HL-60 (cell line): ENCODE data around the gene SLC7A1.

ENCODE experiments used
- GABPA ChIP-seq: IDR thresholded peaks from 2 replicates; pipeline ENCODE4 v1.6.1; 2012; ENCODE audit warnings: low read depth
- POLR2AphosphoS5 ChIP-seq: IDR thresholded peaks from 2 replicates; pipeline ENCODE4 v1.6.1; 2012; ENCODE audit warnings: low read depth
- TF ChIP-seq, protein P1 (sequence below): IDR thresholded peaks from one replicate; pipeline ENCODE4 v1.5.1; 2011; ENCODE audit warnings: low read length, control low read depth, inconsistent platforms; ENCODE audit not compliant: insufficient read depth
- TF ChIP-seq, protein P2 (sequence below): IDR thresholded peaks from 2 replicates; pipeline ENCODE4 v1.6.1; 2012; ENCODE audit warnings: low read depth; ENCODE audit not compliant: insufficient replicate concordance

- TF ChIP-seq, protein P1, sequence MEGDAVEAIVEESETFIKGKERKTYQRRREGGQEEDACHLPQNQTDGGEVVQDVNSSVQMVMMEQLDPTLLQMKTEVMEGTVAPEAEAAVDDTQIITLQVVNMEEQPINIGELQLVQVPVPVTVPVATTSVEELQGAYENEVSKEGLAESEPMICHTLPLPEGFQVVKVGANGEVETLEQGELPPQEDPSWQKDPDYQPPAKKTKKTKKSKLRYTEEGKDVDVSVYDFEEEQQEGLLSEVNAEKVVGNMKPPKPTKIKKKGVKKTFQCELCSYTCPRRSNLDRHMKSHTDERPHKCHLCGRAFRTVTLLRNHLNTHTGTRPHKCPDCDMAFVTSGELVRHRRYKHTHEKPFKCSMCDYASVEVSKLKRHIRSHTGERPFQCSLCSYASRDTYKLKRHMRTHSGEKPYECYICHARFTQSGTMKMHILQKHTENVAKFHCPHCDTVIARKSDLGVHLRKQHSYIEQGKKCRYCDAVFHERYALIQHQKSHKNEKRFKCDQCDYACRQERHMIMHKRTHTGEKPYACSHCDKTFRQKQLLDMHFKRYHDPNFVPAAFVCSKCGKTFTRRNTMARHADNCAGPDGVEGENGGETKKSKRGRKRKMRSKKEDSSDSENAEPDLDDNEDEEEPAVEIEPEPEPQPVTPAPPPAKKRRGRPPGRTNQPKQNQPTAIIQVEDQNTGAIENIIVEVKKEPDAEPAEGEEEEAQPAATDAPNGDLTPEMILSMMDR, result no peak
- TF ChIP-seq POLR2AphosphoS5, result no peak
- TF ChIP-seq, protein P2, sequence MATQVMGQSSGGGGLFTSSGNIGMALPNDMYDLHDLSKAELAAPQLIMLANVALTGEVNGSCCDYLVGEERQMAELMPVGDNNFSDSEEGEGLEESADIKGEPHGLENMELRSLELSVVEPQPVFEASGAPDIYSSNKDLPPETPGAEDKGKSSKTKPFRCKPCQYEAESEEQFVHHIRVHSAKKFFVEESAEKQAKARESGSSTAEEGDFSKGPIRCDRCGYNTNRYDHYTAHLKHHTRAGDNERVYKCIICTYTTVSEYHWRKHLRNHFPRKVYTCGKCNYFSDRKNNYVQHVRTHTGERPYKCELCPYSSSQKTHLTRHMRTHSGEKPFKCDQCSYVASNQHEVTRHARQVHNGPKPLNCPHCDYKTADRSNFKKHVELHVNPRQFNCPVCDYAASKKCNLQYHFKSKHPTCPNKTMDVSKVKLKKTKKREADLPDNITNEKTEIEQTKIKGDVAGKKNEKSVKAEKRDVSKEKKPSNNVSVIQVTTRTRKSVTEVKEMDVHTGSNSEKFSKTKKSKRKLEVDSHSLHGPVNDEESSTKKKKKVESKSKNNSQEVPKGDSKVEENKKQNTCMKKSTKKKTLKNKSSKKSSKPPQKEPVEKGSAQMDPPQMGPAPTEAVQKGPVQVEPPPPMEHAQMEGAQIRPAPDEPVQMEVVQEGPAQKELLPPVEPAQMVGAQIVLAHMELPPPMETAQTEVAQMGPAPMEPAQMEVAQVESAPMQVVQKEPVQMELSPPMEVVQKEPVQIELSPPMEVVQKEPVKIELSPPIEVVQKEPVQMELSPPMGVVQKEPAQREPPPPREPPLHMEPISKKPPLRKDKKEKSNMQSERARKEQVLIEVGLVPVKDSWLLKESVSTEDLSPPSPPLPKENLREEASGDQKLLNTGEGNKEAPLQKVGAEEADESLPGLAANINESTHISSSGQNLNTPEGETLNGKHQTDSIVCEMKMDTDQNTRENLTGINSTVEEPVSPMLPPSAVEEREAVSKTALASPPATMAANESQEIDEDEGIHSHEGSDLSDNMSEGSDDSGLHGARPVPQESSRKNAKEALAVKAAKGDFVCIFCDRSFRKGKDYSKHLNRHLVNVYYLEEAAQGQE, result no peak
- TF ChIP-seq GABPA, result no peak
Observed at GRCh38 chr13:29524641-29525040, 70.8 kb downstream of the SLC7A1 start.
